ENCODE measurements around the gene CBLB.

DNA sequence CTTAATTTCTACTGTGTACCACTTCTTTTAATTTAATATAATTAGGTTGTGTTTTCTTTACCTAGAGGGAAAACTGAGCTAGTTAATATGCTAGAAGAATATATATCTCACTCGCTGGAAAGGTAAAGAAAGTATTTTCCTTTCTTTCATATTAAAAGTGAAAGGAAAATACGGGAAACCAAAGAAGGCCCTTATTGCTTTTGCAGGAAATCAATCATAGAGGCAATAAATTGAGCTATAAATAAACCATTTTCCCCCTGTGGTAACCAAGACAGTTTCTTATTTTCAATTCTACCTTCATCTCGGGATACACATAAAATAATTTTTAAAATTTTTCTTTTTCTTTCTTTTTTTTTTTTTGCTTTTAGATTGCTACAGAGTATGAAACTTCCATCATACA, 101.6 kb downstream of the CBLB start:
- TF ChIP-seq CTCF (IDR thresholded peaks at IDR 0.05; ENCODE audit: borderline replicate concordance, extremely low read depth, low read length, poor library complexity, severe bottlenecking) (no peak), EZH2 (IDR thresholded peaks at IDR 0.05; ENCODE audit: borderline replicate concordance, low read depth, low read length, severe bottlenecking) (no peak)
